Peyer's patch (tissue), 4 donors: ENCODE results near the gene CPXM1. TPM values are rescaled to one million over a fixed set of nuclear protein-coding genes. Genes with fewer than 3 reads are reported as not detected.
"Not testable (repeated sequence)": the region's sequence is repeated elsewhere in the genome, so short reads cannot be mapped to it uniquely, and the experiment has no call there.

Experiments used
- DNase-seq, 3 donors: peaks; one replicate each; pipeline ENCODE4 v3.0.0-alpha.2; 2017 to 2019
- H3K27ac ChIP-seq, 4 donors: fragments of 200-600 bp; sonication (generic); one replicate each; pipeline ENCODE4 v1.5.1; 2016 to 2019
- H3K27me3 ChIP-seq, 2 donors: fragments of 200-600 bp; sonication (generic); one replicate each; pipeline ENCODE4 v1.5.1; 2019
- H3K36me3 ChIP-seq, 3 donors: fragments of 200-600 bp; sonication (generic); one replicate each; pipeline ENCODE4 v1.5.1; 2016 to 2019
- H3K4me1 ChIP-seq, 4 donors: fragments of 200-600 bp; sonication (generic); one replicate each; pipeline ENCODE4 v1.5.1; 2016 to 2019
- H3K4me3 ChIP-seq, 4 donors: fragments of 200-600 bp; sonication (generic); 1 replicate in 3 of 4; 2 replicates in 1 of 4; pipeline ENCODE4 v1.5.1; 2016 to 2019; ENCODE audit warnings: mild to moderate bottlenecking in 1 of 4
- H3K9me3 ChIP-seq, 4 donors: fragments of 200-600 bp; sonication (generic); one replicate each; pipeline ENCODE4 v1.5.1; 2016 to 2019; ENCODE audit warnings: mild to moderate bottlenecking in 1 of 4
- POLR2A ChIP-seq, 2 donors: fragments of 450-650 bp; IDR thresholded peaks; one replicate each; pipeline ENCODE4 v1.5.1; 2017; ENCODE audit warnings: antibody characterized with exemption in 2 of 2, mild to moderate bottlenecking in 2 of 2, moderate library complexity in 2 of 2
- total RNA-seq, 4 donors: library from RNA; depleted of rRNA; stranded (reverse); fragments of >200 nt; gene quantifications; one replicate each; pipeline ENCODE4 v1.1.0, GENCODE V29; 2016
- TF ChIP-seq, protein P1 (sequence below), 6 experiments: fragments of 450-650 bp in 4 of 6; fragments of 200-600 bp in 2 of 6; sonication (generic) in 1 of 6; IDR thresholded peaks; one replicate each; pipeline ENCODE4 v1.5.1; 2017 to 2019; ENCODE audit warnings: antibody characterized with exemption in 6 of 6, mild to moderate bottlenecking in 3 of 6, moderate library complexity in 1 of 6

CPXM1 gene
- total RNA-seq, 4 donors from 2014 or later, result 1.1 to 2.5 (median 1.2) TPM; not detected in 1

DNA sequence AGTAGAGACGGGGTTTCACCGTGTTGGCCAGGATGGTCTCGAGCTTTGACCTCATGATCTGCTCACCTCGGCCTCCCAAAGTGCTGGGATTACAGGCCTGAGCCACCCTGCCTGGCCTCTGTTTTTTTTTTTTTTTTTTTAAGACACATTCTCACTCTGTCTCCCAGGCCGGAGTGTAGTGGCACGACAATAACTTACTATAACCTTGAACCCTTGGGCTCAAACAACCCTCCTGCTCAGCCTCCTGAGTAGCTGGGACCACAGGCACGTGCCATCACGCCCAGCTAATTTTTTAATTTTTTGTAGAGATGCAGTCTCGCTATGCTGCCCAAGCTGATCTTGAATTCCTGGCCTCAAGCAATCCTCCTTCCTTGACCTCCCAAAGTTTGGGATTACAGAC, 26.6 kb downstream of the CPXM1 start:
- Histone ChIP-seq H3K36me3 (no peaks in the 10 kb centered on the region), H3K27me3 (no peaks in the 10 kb centered on the region), H3K9me3 (no peaks in the 10 kb centered on the region), H3K4me1 (no peaks in the 10 kb centered on the region), H3K4me3 (no peak overlapping the region), H3K27ac (no peak overlapping the region)
- no peak for DNase-seq
- no peak for TF ChIP-seq POLR2A (IDR thresholded peaks at IDR 0.05)
- TF ChIP-seq, protein P1, sequence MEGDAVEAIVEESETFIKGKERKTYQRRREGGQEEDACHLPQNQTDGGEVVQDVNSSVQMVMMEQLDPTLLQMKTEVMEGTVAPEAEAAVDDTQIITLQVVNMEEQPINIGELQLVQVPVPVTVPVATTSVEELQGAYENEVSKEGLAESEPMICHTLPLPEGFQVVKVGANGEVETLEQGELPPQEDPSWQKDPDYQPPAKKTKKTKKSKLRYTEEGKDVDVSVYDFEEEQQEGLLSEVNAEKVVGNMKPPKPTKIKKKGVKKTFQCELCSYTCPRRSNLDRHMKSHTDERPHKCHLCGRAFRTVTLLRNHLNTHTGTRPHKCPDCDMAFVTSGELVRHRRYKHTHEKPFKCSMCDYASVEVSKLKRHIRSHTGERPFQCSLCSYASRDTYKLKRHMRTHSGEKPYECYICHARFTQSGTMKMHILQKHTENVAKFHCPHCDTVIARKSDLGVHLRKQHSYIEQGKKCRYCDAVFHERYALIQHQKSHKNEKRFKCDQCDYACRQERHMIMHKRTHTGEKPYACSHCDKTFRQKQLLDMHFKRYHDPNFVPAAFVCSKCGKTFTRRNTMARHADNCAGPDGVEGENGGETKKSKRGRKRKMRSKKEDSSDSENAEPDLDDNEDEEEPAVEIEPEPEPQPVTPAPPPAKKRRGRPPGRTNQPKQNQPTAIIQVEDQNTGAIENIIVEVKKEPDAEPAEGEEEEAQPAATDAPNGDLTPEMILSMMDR (IDR thresholded peaks at IDR 0.05), result no peak

DNA sequence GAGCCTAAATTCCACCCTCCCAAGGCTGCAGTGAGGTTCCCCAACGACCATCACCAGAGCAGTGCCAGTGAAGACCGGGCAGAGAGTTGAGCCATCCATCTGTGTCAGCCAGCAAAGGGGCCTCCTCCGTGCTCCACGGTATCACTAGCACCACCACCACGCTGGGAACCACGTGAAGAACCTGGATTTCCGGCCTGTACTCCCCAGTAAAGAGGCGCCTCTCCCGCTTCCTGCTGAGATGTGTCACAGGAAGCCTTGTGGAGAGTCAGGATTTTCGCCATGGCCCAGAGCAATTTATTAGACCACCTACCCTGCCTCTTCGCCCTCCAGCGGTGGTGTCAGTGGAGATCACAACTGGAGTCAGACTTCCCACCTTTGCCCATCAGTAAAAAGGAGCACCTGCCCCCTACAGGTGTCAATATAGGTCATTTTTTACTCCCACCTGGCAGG, 28.8 kb downstream of the CPXM1 start:
- H3K27ac ChIP-seq, result no peak overlapping the region
- H3K4me1 ChIP-seq, result no peaks in the 10 kb centered on the region
- no peak overlapping the region for H3K4me3 ChIP-seq
- H3K27me3 ChIP-seq, result no peaks in the 10 kb centered on the region
- H3K9me3 ChIP-seq, result no peaks in the 10 kb centered on the region
- DNase-seq, result no peak
- TF ChIP-seq POLR2A (IDR thresholded peaks at IDR 0.05), result no peak
- TF ChIP-seq, protein P1 (IDR thresholded peaks at IDR 0.05), result no peak
- no peaks in the 10 kb centered on the region for H3K36me3 ChIP-seq

DNA sequence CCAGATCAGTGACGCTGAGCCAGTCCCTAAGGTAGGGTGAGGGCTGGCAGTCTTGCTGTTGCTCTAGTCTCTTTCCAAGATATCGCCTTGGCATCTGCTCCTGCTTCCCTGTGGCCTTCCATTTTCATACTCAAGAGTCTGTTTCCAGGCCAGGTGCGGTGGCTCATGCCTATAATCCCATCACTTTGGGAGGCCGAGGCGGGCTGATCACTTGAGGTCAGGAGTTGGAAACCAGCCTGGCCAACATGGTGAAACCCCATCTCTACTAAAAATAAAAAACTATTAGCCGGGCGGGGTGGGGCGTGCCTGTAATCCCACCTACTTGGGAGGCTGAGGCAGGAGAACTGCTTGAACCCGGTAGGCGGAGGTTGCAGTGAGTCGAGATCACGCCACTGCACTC, 30.3 kb downstream of the CPXM1 start:
- not testable (repeated sequence) for DNase-seq, H3K36me3 ChIP-seq, H3K9me3 ChIP-seq

DNA sequence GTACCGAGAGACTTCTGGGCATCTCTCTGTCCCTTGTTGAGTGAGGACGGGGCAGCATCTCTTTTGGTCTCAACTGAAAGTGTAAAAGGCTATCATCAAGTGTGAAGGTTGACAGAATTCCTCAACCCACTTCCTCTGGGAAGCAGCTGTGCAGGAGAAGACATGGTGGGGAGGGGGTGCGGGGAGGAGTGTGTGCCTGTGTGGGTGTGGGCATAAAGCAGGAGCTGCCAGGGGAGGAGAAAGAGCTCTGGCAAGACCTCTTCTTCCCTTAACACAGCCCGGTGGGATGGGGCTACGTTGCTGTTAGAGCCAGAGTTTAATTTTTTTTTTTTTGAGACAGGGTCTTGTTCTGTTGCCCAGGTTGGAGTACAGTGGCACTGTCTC, 31.8 kb downstream of the CPXM1 start:
- no peak for TF ChIP-seq POLR2A (IDR thresholded peaks at IDR 0.05)
- TF ChIP-seq, protein P1 (IDR thresholded peaks at IDR 0.05), result no peak
- Histone ChIP-seq H3K36me3 (no peaks in the 10 kb centered on the region), H3K27me3 (no peaks in the 10 kb centered on the region), H3K9me3 (no peaks in the 10 kb centered on the region), H3K4me1 (no peaks in the 10 kb centered on the region), H3K27ac (no peak overlapping the region), H3K4me3 (no peak overlapping the region)
- DNase-seq, result no peak

More for the DNA sequence above, 30.3 kb downstream of the CPXM1 start:
- H3K4me3 ChIP-seq, H3K27ac ChIP-seq, H3K4me1 ChIP-seq, H3K27me3 ChIP-seq: not testable (repeated sequence)

DNA sequence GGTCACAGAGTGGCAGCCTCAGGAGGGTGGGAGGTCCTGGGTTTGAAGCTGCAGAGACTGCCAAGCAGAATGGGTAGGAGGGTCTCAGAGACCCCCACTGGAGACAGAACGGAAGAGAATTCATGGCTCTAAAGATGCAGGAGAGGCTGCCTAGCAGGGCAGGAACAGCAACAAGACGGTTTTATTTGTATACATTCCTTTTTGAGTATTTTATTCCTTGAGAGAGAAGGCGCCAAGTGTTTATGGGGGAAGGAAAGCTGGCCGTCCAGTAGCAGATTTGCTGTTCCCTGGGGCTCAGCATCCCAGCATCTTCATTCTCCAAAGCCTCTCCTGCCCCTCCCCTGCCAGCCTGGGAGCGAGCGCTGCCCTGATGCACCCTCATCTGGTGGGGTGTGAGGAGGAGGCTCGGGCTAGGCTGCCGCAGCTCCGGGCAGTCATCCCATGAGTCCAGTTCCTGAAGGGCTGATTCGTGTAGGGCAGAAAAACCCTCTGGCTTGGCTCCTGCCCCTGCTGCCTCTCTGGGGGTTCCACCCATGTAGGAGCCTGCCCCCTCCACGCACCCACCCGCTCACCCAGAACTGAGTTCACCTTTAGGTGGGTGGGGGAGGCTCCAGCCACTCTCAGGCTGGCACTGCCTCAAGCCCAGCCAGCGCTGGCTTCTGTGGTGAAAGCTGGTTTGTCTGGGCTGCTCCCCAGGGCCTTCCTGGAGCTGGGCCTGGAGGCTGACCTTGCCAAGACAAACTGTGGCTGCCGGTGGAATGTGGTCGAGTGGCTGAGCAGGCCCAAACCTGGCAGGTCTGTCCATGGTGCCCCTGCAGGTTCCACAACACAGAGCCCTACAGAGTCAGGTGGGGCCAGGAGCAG, 32.4 kb downstream of the CPXM1 start:
- Histone ChIP-seq H3K27ac (no peak overlapping the region), H3K36me3 (no peaks in the 10 kb centered on the region), H3K27me3 (no peaks in the 10 kb centered on the region), H3K4me3 (no peak overlapping the region), H3K9me3 (no peaks in the 10 kb centered on the region), H3K4me1 (no peaks in the 10 kb centered on the region)
- TF ChIP-seq, protein P1 (IDR thresholded peaks at IDR 0.05), result no peak
- TF ChIP-seq POLR2A (IDR thresholded peaks at IDR 0.05), result no peak
- DNase-seq, result no peak

DNA sequence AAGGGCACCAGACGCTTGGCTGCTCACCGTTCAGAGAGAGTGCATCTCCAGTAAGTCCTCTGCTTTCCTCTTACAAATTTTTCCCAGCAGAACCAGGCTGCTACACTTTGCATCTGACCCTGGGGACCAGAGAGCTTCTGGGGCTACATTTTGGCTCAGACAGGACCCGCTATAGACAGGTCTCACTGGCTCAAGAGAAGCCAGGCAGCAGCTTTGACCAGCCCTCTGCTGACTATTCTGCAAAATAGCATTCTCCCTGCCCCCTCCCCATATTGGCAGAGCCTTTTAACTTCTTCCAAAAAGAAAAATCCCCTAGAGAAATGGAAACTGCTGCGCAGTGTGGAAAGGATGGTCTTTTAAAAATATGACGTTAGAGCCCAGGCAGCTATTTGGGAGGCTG, 37.2 kb downstream of the CPXM1 start:
- TF ChIP-seq, protein P1 (IDR thresholded peaks at IDR 0.05), result no peak
- no peak for TF ChIP-seq POLR2A (IDR thresholded peaks at IDR 0.05)
- Histone ChIP-seq H3K4me1 (no peaks in the 10 kb centered on the region), H3K4me3 (no peak overlapping the region), H3K9me3 (no peaks in the 10 kb centered on the region), H3K27ac (no peak overlapping the region), H3K36me3 (no peaks in the 10 kb centered on the region), H3K27me3 (no peaks in the 10 kb centered on the region)
- DNase-seq, result no peak
